Measurements from ENCODE around the gene TMEM100.

TMEM100 gene

GRCh38 chr17:55743103-55743679 is 20.5 kb upstream of the TMEM100 start:
- no peak for DNase-seq (ENCODE audit: low read depth in 2 of 2)

- no peak for DNase-seq (ENCODE audit: low read depth in 2 of 2)
Observed at GRCh38 chr17:55742272-55743102, 19.8 kb upstream of the TMEM100 start.

GRCh38 chr17:55741356-55741700 is 18.7 kb upstream of the TMEM100 start:
- no peak for DNase-seq (ENCODE audit: low read depth in 2 of 2)

- DNase-seq (ENCODE audit: low read depth in 2 of 2): no peak
Observed at GRCh38 chr17:55740511-55741355, 18.1 kb upstream of the TMEM100 start.

GRCh38 chr17:55737976-55738501 is 15.4 kb upstream of the TMEM100 start:
- DNase-seq (ENCODE audit: low read depth in 2 of 2): no peak

- DNase-seq (ENCODE audit: low read depth in 2 of 2): no peak
Observed at GRCh38 chr17:55735731-55736405, 13.2 kb upstream of the TMEM100 start.

GRCh38 chr17:55734128-55734781 is 11.6 kb upstream of the TMEM100 start:
- no peak for DNase-seq (ENCODE audit: low read depth in 2 of 2)

- DNase-seq (ENCODE audit: low read depth in 2 of 2): no peak
Observed at GRCh38 chr17:55731586-55732250, 9.1 kb upstream of the TMEM100 start.

GRCh38 chr17:55730808-55731207 is 8.1 kb upstream of the TMEM100 start:
- DNase-seq (ENCODE audit: low read depth in 2 of 2): no peak

GRCh38 chr17:55730380-55730779 is 7.7 kb upstream of the TMEM100 start:
- no peak for DNase-seq (ENCODE audit: low read depth in 2 of 2)

GRCh38 chr17:55729484-55729883 is 6.8 kb upstream of the TMEM100 start:
- DNase-seq (ENCODE audit: low read depth in 2 of 2): no peak

- DNase-seq (ENCODE audit: low read depth in 2 of 2): no peak
Observed at GRCh38 chr17:55728833-55729232, 6.2 kb upstream of the TMEM100 start.

GRCh38 chr17:55728361-55728760 is 5.7 kb upstream of the TMEM100 start:
- DNase-seq (ENCODE audit: low read depth in 2 of 2): no peak

- no peak for DNase-seq (ENCODE audit: low read depth in 2 of 2)
Observed at GRCh38 chr17:55727920-55728319, 5.3 kb upstream of the TMEM100 start.

- no peak for DNase-seq (ENCODE audit: low read depth in 2 of 2)
Observed at GRCh38 chr17:55727275-55727674, 4.6 kb upstream of the TMEM100 start.

- no peak for DNase-seq (ENCODE audit: low read depth in 2 of 2)
Observed at GRCh38 chr17:55726440-55726839, 3.8 kb upstream of the TMEM100 start.

GRCh38 chr17:55723488-55723848 is 804 bp upstream of the TMEM100 start:
- no peak for DNase-seq (ENCODE audit: low read depth in 2 of 2)

GRCh38 chr17:55722016-55722736 is 488 bp downstream of the TMEM100 start:
- DNase-seq (ENCODE audit: low read depth in 2 of 2): no peak

GRCh38 chr17:55720919-55721836 is 1.5 kb downstream of the TMEM100 start:
- DNase-seq (ENCODE audit: low read depth in 2 of 2): no peak

All from stimulated activated CD8-positive, alpha-beta memory T cell treated with anti-CD3 and anti-CD28 coated beads, Interleukin-15, amount 100 ng/mL, for 4 hours (primary cell).